Activated T-cell treated with anti-CD3 and anti-CD28 coated beads, Interleukin-2, amount 50 U/mL, for 24 hours (primary cell): ENCODE data around the gene CDC42SE1.

Experiments used
- DNase-seq: peaks from one replicate; pipeline ENCODE4 v3.0.0-alpha.2; 2020
- H3K27ac Mint-ChIP-seq: 2 replicates; pipeline ENCODE4 v1.8.0; 2020; ENCODE audit warnings: mild to moderate bottlenecking, mixed read lengths
- H3K27me3 Mint-ChIP-seq: 2 replicates; pipeline ENCODE4 v1.8.0; 2020; ENCODE audit warnings: mixed read lengths
- H3K36me3 Mint-ChIP-seq: 2 replicates; pipeline ENCODE4 v1.8.0; 2020; ENCODE audit warnings: low read depth, mixed read lengths
- H3K4me1 Mint-ChIP-seq: 2 replicates; pipeline ENCODE4 v1.8.0; 2020; ENCODE audit warnings: low read depth, mixed read lengths
- H3K4me3 Mint-ChIP-seq: 2 replicates; pipeline ENCODE4 v1.8.0; 2020; ENCODE audit warnings: mild to moderate bottlenecking, moderate library complexity, mixed read lengths
- H3K9me3 Mint-ChIP-seq: 2 replicates; pipeline ENCODE4 v1.8.0; 2020; ENCODE audit warnings: mixed read lengths

Gene CDC42SE1

DNA sequence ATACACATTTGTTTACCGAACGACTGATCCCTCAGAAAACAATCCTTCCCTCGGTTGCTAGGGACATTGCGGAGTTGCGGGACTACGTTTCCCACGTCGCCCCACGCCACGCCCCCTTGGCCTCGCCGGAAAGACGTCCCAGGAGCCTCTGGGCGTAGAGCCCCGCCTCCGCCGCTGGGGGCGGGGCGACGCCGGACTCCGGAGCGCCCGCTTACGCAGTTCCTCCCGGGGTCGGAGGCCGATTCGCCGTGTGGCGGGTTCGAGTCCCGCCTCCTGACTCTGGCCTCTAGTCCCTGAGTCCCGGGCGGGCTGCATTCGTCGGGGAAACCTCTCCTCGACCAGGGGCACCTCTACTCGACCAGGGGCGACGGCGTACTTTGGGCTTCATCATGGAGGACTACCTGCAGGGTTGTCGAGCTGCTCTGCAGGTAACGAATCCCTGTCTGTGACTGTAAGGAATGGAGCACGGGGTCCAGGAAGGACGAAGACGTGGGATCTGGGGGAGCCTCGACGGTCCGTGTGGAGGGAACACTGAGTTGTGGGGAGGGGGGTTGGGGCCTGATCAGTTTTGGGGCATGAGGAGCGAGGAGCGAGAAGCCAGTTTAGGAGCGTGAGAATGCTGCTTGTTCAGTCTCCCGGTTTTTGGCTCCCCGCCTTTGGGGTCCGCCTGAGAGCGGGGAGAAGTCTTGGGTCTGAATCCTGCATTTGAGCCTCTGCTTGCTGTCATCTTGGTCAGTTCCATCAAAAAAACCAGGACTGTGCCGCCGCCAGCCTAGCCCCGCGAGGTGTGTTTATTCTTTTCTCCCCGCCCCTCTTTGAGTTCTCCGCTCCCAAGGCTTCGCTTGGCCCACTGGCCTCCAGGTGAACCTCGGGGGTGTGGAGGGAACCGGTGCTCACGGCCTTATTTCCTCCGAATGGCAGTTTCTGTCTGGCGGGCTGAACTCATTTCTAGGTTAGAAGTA is 50.9 kb downstream of the CDC42SE1 start, which contains the start of gene PRUNE1:
PRUNE1 (plus strand) TSS at position 206 of the 962 bp plus-strand sequence; CDS start at position 390, 184 bp downstream.
- peak within 1 kb of the TSS; percentile 95 for H3K4me3 Mint-ChIP-seq

DNA sequence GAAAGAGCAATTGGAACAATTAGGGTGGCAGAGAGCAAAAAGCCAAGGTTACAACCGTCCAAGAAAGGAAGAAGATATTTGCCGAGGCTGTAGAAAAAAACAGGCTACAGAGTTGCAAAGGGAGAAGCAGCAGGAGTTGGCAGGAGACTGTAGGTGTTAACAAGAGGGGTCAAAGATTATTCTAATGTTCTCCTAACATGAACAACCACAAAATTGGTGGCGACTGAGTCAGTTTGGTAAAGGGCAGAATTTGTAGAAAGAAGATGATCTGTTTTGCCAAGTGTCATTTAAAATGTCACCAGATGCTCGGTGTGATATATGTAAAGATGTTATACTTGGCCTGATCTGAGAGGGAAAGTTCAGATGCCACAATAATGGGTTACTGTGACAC is 51.6 kb downstream of the CDC42SE1 start:
- no peaks in the 10 kb centered on the region for H3K9me3 Mint-ChIP-seq
- peak overlapping the region; percentile 95 for H3K4me3 Mint-ChIP-seq
- peaks cover 22% of the 10 kb centered on the region for H3K36me3 Mint-ChIP-seq
- H3K4me1 Mint-ChIP-seq, result peaks cover 84% of the 10 kb centered on the region
- DNase-seq, result no peak
- H3K27ac Mint-ChIP-seq, result peak overlapping the region; percentile 94
- H3K27me3 Mint-ChIP-seq, result no peaks in the 10 kb centered on the region

More for the DNA sequence above, 50.9 kb downstream of the CDC42SE1 start, which contains the start of gene PRUNE1:
- Mint-ChIP-seq H3K36me3 (peaks cover 25% of the 10 kb centered on the region), H3K27me3 (no peaks in the 10 kb centered on the region), H3K4me1 (peaks cover 79% of the 10 kb centered on the region), H3K27ac (peak within 1 kb of the TSS; percentile 94), H3K9me3 (no peaks in the 10 kb centered on the region)
- peak; percentile 96 for DNase-seq

DNA sequence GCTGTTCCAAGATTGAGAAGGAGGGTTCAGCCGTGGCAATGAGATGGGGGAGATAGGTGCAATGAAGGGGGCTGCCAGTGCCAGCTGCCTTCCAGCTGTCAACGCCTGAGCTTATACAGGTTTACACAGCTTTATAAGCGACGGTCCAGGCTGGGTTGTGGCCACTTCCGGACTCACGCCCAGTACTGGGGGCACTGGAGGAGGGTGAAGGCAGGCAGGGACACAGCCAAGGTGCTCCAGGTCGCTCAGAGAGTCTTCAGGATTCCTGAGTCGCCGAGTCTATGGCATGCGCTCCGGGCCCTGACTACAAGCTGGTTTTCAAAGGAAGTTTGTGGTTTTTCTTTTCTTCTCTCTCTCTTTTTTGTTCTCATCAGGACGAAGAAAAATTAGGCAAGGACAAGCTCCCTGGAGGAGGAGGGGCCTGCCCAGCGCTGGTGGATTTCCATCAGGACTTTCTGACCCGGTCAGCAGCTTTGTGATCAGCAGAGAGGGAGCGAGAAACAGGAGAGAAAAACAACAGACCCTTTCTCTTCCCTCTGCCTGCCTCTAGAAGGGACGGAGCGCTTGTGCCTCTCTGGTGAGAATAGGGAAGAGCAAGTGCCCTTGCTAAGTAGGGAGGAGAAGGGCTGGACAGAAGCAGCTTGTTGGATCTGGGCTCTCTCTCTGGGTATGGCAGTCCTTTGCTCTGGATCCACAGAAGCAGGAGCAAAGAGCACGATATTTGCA is 52.9 kb downstream of the CDC42SE1 start, which contains the start of gene MINDY1:
MINDY1 (minus strand) TSS at position 576 of the 726 bp plus-strand sequence. CDS start 4,285 bp downstream, outside the sequence.
- Mint-ChIP-seq H3K9me3 (no peaks in the 10 kb centered on the region), H3K27me3 (no peaks in the 10 kb centered on the region), H3K27ac (peak within 1 kb of the TSS; percentile 94), H3K4me1 (peaks cover 90% of the 10 kb centered on the region), H3K36me3 (peaks cover 23% of the 10 kb centered on the region), H3K4me3 (peak within 1 kb of the TSS; percentile 95)
- peak; percentile 55 for DNase-seq

DNA sequence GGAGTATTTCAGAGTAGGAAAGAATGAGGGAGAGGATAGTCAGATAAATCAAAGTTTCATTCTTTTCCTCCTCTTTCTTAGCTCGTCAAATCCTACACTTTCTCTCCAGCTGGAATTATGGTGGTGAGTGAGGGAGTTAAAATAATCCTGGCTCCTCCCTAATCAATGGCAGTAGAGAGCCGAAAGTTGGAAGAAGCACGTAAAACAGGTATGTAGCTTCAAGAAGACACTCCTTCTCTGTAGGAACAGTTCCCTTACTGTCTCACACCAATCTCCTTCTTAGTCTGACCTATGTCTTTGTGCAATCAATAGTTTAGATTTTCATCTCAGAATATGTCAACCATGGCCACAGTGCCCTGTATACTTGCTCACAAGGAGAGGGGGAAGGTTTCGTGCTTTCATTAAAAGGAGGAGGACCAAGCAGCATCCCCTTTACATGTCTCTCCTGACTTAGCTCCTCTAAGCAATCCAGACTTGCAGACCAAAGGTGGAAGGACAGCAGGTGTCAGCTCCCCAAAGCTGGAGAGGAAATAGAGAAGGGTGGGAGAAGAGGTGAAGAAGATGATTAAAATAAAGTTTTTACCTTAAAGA is 53.6 kb downstream of the CDC42SE1 start:
- Mint-ChIP-seq H3K36me3 (peaks cover 22% of the 10 kb centered on the region), H3K4me1 (peaks cover 89% of the 10 kb centered on the region), H3K27me3 (no peaks in the 10 kb centered on the region), H3K4me3 (peak overlapping the region; percentile 95), H3K27ac (peak overlapping the region; percentile 94), H3K9me3 (no peaks in the 10 kb centered on the region)
- no peak for DNase-seq

DNA sequence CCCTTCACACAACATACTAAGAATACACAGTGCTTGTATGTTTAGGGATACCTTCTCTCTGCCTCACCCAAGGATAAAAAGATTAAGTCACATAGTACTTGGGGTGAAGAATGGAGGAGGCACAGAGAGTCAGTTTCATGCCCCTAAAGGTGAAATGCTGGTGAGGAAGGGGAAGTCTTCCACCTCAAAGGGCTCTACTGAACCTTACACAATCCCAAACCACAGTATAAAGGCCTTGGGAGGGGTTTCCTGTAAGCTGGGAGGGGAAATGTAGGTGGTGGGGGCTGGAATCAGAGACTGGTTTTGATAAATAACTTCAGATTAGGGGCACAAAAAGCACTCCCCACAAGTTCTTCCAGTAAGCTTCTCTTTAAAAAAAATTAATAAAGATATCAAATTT is 56.2 kb downstream of the CDC42SE1 start:
- Mint-ChIP-seq H3K36me3 (peaks cover 26% of the 10 kb centered on the region), H3K9me3 (no peaks in the 10 kb centered on the region), H3K4me1 (peaks cover 84% of the 10 kb centered on the region), H3K27me3 (no peaks in the 10 kb centered on the region), H3K4me3 (peak overlapping the region; percentile 27), H3K27ac (peak overlapping the region; percentile 79)
- DNase-seq, result no peak

DNA sequence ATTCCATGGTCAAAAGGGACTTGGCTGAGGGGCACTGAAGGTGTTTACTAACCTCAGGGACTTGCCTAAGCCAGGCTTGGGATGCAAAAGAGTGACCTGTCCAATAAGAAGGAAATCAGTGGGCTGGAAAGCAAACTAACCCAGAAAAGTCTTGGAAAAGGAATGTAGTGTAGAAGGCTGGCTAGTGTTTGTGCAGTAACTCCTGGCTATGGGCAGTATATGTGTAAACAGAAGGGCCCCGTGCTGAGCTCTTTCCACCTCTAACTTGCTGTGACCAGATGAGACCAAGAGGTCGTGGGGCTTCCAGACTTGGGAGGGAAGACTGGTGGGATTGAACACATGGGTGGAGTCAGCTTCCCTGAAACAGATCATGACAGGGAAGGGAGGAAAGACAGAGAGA is 56.8 kb downstream of the CDC42SE1 start:
- Mint-ChIP-seq H3K4me3 (no peak overlapping the region), H3K27ac (peak overlapping the region; percentile 79), H3K36me3 (peaks cover 30% of the 10 kb centered on the region), H3K9me3 (no peaks in the 10 kb centered on the region), H3K27me3 (no peaks in the 10 kb centered on the region), H3K4me1 (peaks cover 78% of the 10 kb centered on the region)
- no peak for DNase-seq

GRCh38 chr1:151002051-151002450 is 57.4 kb downstream of the CDC42SE1 start:
- DNase-seq, result no peak
- peaks cover 35% of the 10 kb centered on the region for H3K36me3 Mint-ChIP-seq
- H3K9me3 Mint-ChIP-seq, result no peaks in the 10 kb centered on the region
- H3K4me3 Mint-ChIP-seq, result no peak overlapping the region
- peaks cover 72% of the 10 kb centered on the region for H3K4me1 Mint-ChIP-seq
- H3K27ac Mint-ChIP-seq, result peak overlapping the region; percentile 62
- no peaks in the 10 kb centered on the region for H3K27me3 Mint-ChIP-seq

- H3K27me3 Mint-ChIP-seq, result no peaks in the 10 kb centered on the region
- peaks cover 68% of the 10 kb centered on the region for H3K4me1 Mint-ChIP-seq
- no peak overlapping the region for H3K4me3 Mint-ChIP-seq
- DNase-seq, result no peak
- H3K36me3 Mint-ChIP-seq, result peaks cover 37% of the 10 kb centered on the region
- H3K27ac Mint-ChIP-seq, result peak overlapping the region; percentile 62
- no peaks in the 10 kb centered on the region for H3K9me3 Mint-ChIP-seq
Measured at GRCh38 chr1:151001602-151002001, 57.8 kb downstream of the CDC42SE1 start.
